Breast epithelium (tissue), 3 donors: ENCODE measurements around the gene NGB.

Experiments
- POLR2AphosphoS5 ChIP-seq, 3 donors: sonication (generic); formaldehyde crosslinking; IDR thresholded peaks; one replicate each; pipeline ENCODE4 v1.6.1; 2017; ENCODE audit warnings: antibody characterized with exemption in 3 of 3
- TF ChIP-seq, protein P1 (sequence below), 3 donors: fragments of 450-650 bp; IDR thresholded peaks; one replicate each; pipeline ENCODE4 v1.5.1; 2016 to 2017; ENCODE audit warnings: antibody characterized with exemption in 3 of 3, mild to moderate bottlenecking in 3 of 3, moderate library complexity in 3 of 3

DNA sequence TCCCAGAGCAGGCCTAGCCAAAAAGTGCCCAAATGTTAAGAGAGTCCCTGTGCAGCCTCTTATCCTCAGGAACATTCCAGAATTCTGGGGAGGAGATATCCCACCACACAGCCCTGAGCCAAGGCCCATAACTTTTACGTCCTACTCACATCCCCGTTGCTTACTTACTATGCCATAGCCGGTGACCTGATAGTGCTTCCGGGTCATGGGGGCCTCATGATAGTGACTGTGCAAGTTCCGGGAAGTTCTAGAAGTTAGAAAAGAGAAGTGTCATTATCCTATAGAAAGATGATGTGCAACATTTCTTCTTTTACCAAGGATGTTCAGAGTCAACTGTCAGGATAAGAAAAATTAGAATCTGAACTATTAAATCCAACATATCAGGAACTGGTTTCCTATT lies 15.6 kb upstream of the NGB start:
- TF ChIP-seq, protein P1, sequence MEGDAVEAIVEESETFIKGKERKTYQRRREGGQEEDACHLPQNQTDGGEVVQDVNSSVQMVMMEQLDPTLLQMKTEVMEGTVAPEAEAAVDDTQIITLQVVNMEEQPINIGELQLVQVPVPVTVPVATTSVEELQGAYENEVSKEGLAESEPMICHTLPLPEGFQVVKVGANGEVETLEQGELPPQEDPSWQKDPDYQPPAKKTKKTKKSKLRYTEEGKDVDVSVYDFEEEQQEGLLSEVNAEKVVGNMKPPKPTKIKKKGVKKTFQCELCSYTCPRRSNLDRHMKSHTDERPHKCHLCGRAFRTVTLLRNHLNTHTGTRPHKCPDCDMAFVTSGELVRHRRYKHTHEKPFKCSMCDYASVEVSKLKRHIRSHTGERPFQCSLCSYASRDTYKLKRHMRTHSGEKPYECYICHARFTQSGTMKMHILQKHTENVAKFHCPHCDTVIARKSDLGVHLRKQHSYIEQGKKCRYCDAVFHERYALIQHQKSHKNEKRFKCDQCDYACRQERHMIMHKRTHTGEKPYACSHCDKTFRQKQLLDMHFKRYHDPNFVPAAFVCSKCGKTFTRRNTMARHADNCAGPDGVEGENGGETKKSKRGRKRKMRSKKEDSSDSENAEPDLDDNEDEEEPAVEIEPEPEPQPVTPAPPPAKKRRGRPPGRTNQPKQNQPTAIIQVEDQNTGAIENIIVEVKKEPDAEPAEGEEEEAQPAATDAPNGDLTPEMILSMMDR (IDR thresholded peaks at IDR 0.05): no peak
- no peak for TF ChIP-seq POLR2AphosphoS5 (IDR thresholded peaks at IDR 0.05)
